SJSA1 (cell line): ENCODE measurements around the gene CXCL14. TPM values are rescaled to one million over a fixed set of nuclear protein-coding genes. Genes with fewer than 3 reads are reported as not detected.

Source experiments
- DNase-seq, 2 experiments: peaks; one replicate each; pipeline ENCODE4 v3.0.0-alpha.2; 2015 to 2020; ENCODE audit warnings: low spot score in 2 of 2, low read depth in 1 of 2
- H3K27ac ChIP-seq: fragments of 250-450 bp; sonication (Bioruptor Pico); 2 replicates; pipeline ENCODE4 v1.5.1; 2020; ENCODE audit warnings: mild to moderate bottlenecking, moderate library complexity
- H3K27me3 ChIP-seq: fragments of 250-450 bp; sonication (Bioruptor Pico); replicated peaks from 2 replicates; pipeline ENCODE4 v1.5.1; 2020; ENCODE audit warnings: mild to moderate bottlenecking, moderate library complexity
- H3K36me3 ChIP-seq: fragments of 250-450 bp; sonication (Bioruptor Pico); 2 replicates; pipeline ENCODE4 v1.5.1; 2020; ENCODE audit warnings: mild to moderate bottlenecking
- H3K4me1 ChIP-seq: fragments of 250-450 bp; sonication (Bioruptor Pico); replicated peaks from 2 replicates; pipeline ENCODE4 v1.6.1; 2021; ENCODE audit warnings: mild to moderate bottlenecking
- H3K4me3 ChIP-seq: fragments of 250-450 bp; sonication (Bioruptor Pico); 2 replicates; pipeline ENCODE4 v1.5.1; 2020; ENCODE audit warnings: mild to moderate bottlenecking
- H3K9me3 ChIP-seq: fragments of 250-450 bp; sonication (Bioruptor Pico); replicated peaks from 2 replicates; pipeline ENCODE4 v1.5.1; 2020; ENCODE audit warnings: mild to moderate bottlenecking
- total RNA-seq: library from RNA; depleted of rRNA; stranded (reverse); fragments of >200 nt; shearing (Covaris generic); gene quantifications from 2 replicates; pipeline ENCODE4 v1.2.3, GENCODE V29; 2014

CXCL14 gene
- total RNA-seq, 1 experiment from 2014 or later, result 0.29 TPM

DNA sequence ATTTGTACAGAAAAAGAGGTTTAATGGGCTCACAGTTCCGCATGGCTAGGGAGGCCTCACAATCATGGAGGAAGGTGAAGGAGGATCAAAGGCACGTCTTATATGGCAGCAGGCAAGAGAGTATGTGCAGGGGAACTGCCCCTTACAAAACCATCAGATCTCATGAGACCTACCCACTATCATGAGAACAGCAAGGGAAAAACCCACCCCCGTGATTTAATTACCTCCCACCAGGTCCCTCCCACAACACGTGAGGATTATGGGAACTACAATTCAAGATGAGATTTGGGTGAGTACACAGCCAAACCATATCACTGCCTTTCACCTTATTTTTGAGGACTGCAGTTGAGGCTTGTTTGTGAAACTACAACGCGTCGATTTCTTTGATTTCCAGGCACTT, 22.2 kb downstream of the CXCL14 start:
- Histone ChIP-seq H3K36me3 (no peaks in the 10 kb centered on the region), H3K27ac (no peak overlapping the region), H3K9me3 (no peaks in the 10 kb centered on the region), H3K4me1 (no peaks in the 10 kb centered on the region), H3K4me3 (no peak overlapping the region), H3K27me3 (peaks cover 20% of the 10 kb centered on the region)
- no peak for DNase-seq

DNA sequence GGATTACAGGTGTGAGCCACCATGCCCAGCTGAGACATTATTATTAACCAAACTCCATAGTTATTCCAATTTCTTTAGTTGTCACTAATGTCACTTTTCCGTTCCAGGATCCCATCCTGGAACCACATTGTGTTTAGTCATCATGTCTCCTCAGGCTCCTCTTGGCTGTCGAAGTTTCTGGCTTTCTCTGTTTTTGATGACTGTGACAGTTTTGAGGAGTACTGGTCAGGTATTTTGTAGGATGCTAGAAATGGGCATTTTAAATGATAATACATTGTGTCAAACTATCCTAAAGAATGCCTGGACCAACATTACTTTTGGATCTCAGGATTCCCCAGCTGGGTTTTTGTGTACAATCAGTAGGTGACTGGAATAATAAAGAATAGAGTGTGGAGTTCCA, 23.3 kb downstream of the CXCL14 start:
- peaks cover 19% of the 10 kb centered on the region for H3K27me3 ChIP-seq
- no peak for DNase-seq
- H3K36me3 ChIP-seq, result no peaks in the 10 kb centered on the region
- H3K4me3 ChIP-seq, result no peak overlapping the region
- no peaks in the 10 kb centered on the region for H3K9me3 ChIP-seq
- H3K27ac ChIP-seq, result no peak overlapping the region
- no peaks in the 10 kb centered on the region for H3K4me1 ChIP-seq

DNA sequence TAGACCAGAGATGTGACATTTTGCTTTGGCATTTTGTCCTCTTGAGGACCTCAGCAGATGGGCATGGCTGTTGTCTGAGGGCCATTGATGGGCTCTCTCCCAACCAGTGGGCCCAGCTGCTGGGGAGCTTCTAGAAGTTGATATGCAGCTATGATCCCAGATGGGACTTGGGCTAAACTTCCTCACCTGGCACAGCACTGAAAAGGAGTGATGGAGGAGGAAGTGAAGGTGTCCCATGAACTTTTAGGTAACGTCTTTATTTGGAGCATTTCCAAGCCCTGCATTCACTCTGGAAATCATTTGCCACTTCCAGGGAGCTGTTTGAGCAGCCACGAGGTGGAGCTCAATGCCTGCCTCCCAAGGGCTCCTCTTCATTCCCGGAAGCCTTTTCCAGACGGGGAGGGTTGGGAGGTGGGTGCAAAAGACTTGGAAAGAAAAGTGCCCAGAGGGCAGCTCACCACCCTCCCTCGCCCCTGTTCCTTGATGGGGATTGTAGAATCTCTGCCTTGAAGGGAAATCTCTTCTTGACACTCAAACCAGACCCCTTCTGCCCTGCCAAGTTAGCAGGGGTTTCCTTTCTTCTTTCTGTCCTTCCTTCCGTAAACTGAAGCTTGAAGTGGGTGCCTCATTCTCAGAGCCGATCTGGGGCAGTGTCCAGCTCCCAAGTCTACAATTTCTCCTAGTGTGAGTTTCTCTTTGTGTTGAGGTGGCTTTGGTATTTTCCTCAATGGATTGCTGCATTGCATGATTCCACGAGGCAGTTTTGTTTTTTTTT, 24.9 kb downstream of the CXCL14 start:
- DNase-seq, result peak in 1 of 2 experiments; percentile 47
- Histone ChIP-seq H3K4me3 (no peak overlapping the region), H3K27ac (no peak overlapping the region)

GRCh38 chr5:135551593-135552447, 27.0 kb downstream of the CXCL14 start:
- Histone ChIP-seq H3K4me1 (no peaks in the 10 kb centered on the region), H3K9me3 (no peaks in the 10 kb centered on the region), H3K27me3 (peaks cover 22% of the 10 kb centered on the region), H3K27ac (no peak overlapping the region), H3K36me3 (no peaks in the 10 kb centered on the region), H3K4me3 (no peak overlapping the region)
- peak; percentile 59 to 83 for DNase-seq

More for the DNA sequence above, 24.9 kb downstream of the CXCL14 start:
- Histone ChIP-seq H3K27me3 (peaks cover 24% of the 10 kb centered on the region), H3K9me3 (no peaks in the 10 kb centered on the region), H3K36me3 (no peaks in the 10 kb centered on the region), H3K4me1 (no peaks in the 10 kb centered on the region)

- peaks cover 25% of the 10 kb centered on the region for H3K27me3 ChIP-seq
- H3K4me1 ChIP-seq, result no peaks in the 10 kb centered on the region
- H3K27ac ChIP-seq, result no peak overlapping the region
- DNase-seq, result no peak
- H3K4me3 ChIP-seq, result no peak overlapping the region
- H3K36me3 ChIP-seq, result no peaks in the 10 kb centered on the region
- H3K9me3 ChIP-seq, result no peaks in the 10 kb centered on the region
Measured at GRCh38 chr5:135549413-135549812, 29.4 kb downstream of the CXCL14 start.

DNA sequence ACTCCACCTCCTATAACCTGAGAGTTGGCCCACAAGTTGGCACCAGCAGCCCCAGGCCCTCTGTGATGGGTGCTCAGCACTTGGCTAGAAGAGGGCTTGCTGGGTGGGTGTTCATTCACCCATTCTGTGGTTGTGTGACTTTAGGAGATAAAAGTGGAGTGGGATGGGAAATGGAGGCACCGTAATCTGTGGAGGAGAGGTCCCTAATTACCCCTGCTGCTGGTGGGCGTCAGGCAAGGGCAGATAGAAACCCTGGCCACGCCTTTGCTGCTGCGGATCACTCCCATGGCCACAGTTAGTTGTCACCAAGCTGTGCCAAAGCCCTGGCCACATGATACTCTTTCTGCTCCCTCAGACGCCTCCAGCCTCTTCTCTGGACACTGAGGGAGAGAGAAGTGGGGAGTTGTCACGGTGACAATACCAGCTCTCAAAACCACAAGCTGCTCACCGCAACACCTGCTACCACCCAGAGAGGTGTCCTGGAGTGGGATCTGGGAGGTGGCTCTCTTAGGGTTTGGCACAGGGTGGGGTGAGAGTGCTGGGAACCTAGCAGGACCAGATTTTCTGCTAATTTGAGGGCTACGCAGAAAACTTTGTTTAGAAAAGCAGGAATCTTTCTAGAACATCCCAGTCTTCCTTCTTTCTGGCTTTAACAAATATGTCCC, 31.1 kb downstream of the CXCL14 start:
- no peak for DNase-seq
- H3K27ac ChIP-seq, result no peak overlapping the region
- peaks cover 11% of the 10 kb centered on the region for H3K4me1 ChIP-seq
- 0 out of 2 replicates have a peak, but pooled peaks cover 7% of the 10 kb centered on the region for H3K9me3 ChIP-seq
- peaks cover 42% of the 10 kb centered on the region for H3K27me3 ChIP-seq
- H3K4me3 ChIP-seq, result no peak overlapping the region
- no peaks in the 10 kb centered on the region for H3K36me3 ChIP-seq

GRCh38 chr5:135546912-135547311, 31.9 kb downstream of the CXCL14 start:
- Histone ChIP-seq H3K9me3 (0 out of 2 replicates have a peak, but pooled peaks cover 7% of the 10 kb centered on the region), H3K27ac (no peak overlapping the region), H3K4me1 (peaks cover 11% of the 10 kb centered on the region), H3K36me3 (no peaks in the 10 kb centered on the region), H3K27me3 (peaks cover 48% of the 10 kb centered on the region), H3K4me3 (no peak overlapping the region)
- DNase-seq, result no peak

DNA sequence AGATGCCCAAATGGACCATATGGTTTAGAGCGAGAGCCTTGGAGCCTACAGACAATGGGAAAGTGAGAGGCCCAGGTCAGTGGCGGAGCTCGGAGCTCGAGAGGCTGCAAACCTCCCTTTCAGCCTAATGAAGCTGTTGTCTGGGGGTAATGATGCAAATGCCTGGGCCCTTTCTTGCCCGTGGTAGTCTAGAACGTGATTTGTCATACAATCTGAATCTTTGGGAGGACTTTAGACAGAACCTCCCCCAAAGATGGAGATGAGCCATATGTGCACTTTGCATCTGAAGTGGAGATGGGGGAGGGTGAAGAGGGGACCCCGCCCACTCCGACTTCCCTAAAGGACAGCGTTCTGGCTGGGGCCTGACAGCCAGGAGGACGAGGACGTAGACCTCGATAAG, 32.7 kb downstream of the CXCL14 start:
- Histone ChIP-seq H3K9me3 (0 out of 2 replicates have a peak, but pooled peaks cover 7% of the 10 kb centered on the region), H3K27ac (no peak overlapping the region), H3K27me3 (peaks cover 54% of the 10 kb centered on the region), H3K4me3 (no peak overlapping the region), H3K4me1 (peaks cover 11% of the 10 kb centered on the region), H3K36me3 (no peaks in the 10 kb centered on the region)
- DNase-seq, result no peak

- Histone ChIP-seq H3K36me3 (no peaks in the 10 kb centered on the region), H3K27me3 (peaks cover 63% of the 10 kb centered on the region)
- DNase-seq, result no peak
Measured at GRCh38 chr5:135545099-135545498, 33.7 kb downstream of the CXCL14 start.

DNA sequence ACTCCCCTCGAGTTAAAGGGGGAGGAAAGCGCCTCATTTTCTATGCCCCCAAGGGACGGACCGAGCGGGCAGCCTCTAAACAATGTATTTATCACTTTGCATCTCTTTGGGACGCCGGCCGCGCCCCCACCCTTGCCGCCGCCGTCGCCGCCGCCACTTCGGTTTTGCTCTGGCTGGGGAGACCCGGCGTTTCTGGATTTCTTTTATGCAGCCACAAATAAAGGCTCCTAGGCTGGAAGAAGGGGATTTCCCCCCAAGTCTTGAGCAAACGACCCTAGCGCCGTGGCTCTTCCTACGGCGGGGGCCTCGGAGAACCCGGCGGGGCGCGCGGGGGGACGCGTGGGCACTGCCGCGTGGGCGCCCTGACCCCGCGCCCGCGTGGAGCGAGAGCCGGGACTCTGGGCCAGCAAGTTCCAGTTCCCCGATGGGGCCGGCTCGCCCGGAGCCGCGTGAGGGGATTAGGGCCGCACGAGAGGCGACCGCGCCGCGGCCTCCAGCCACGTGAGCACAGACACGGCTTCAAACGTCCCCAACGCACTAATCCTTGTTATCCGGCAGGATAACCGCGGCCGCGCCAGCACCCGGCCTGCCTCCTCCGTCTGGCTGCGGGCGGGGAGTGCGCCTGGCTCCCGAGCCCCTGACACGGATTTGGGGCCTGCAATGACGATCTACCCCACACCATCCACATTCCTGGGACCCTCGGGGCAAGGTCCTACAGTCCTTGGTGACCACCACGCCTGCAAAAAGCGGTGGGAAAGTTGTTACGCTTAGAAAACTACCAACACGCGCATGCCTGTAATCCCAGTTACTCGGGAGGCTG, 35.1 kb downstream of the CXCL14 start:
- Histone ChIP-seq H3K4me3 (peak overlapping the region; percentile 31), H3K27me3 (peaks cover 63% of the 10 kb centered on the region)
- DNase-seq, result no peak

More at GRCh38 chr5:135545099-135545498, 33.7 kb downstream of the CXCL14 start:
- Histone ChIP-seq H3K4me1 (peaks cover 11% of the 10 kb centered on the region), H3K9me3 (0 out of 2 replicates have a peak, but pooled peaks cover 7% of the 10 kb centered on the region), H3K4me3 (no peak overlapping the region), H3K27ac (no peak overlapping the region)

DNA sequence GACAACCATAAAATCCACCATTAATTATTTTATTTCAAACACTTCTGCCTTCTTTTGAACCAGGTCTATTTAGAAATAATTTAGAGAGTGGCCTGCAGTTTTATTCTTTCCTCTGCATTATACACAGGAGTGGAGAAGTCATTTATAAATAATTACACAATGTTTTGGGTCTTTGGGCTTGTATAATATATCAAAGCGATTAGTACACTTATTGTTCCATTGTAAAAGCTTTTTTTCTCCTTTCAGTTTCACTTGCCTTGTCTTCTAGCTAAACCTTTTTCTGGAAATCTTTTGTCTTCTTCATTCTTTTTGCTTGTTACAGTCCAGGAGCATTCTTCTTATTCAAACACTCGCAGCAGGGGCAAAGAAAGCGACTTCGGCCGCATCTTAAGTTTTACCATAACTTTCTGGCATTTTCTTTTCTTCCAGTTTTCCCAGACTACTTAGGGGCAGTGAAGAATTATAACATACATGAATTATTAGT, 35.7 kb downstream of the CXCL14 start:
- peak overlapping the region; percentile 31 for H3K4me3 ChIP-seq
- H3K4me1 ChIP-seq, result peaks cover 11% of the 10 kb centered on the region
- H3K27me3 ChIP-seq, result peaks cover 68% of the 10 kb centered on the region
- no peak overlapping the region for H3K27ac ChIP-seq
- 0 out of 2 replicates have a peak, but pooled peaks cover 7% of the 10 kb centered on the region for H3K9me3 ChIP-seq
- peak in 1 of 2 experiments; percentile 45 for DNase-seq
- no peaks in the 10 kb centered on the region for H3K36me3 ChIP-seq

More for the DNA sequence above, 35.1 kb downstream of the CXCL14 start:
- no peak overlapping the region for H3K27ac ChIP-seq
- peaks cover 11% of the 10 kb centered on the region for H3K4me1 ChIP-seq
- H3K36me3 ChIP-seq, result no peaks in the 10 kb centered on the region
- 0 out of 2 replicates have a peak, but pooled peaks cover 7% of the 10 kb centered on the region for H3K9me3 ChIP-seq

- Histone ChIP-seq H3K36me3 (no peaks in the 10 kb centered on the region), H3K4me3 (no peak overlapping the region), H3K4me1 (peaks cover 11% of the 10 kb centered on the region), H3K27me3 (peaks cover 78% of the 10 kb centered on the region), H3K27ac (no peak overlapping the region), H3K9me3 (0 out of 2 replicates have a peak, but pooled peaks cover 7% of the 10 kb centered on the region)
- DNase-seq, result peak in 1 of 2 experiments; percentile 32
Measured at GRCh38 chr5:135541807-135542502, 36.8 kb downstream of the CXCL14 start.
